Skeletal muscle cell (primary cell): Measurements from ENCODE around the gene SESN2.
A peak's percentile ranks its signal among the peaks of the same experiment; 100 is the strongest.

Experiments used
- DNase-seq: peaks from one replicate; pipeline ENCODE4 v3.0.0-alpha.2; 2010; ENCODE audit warnings: low read depth
- H3K4me3 ChIP-seq: 2 replicates; pipeline ENCODE4 v1.5.1; 2011; ENCODE audit warnings: low read depth, mild to moderate bottlenecking, control low read depth, low read length, moderate library complexity

The SESN2 gene

GRCh38 chr1:28259252-28259933 lies at the start of gene SESN2:
SESN2 (plus strand) TSS chr1:28259518; CDS start chr1:28259848, 330 bp downstream.
- peak within 1 kb of the TSS; percentile 97 for H3K4me3 ChIP-seq
- DNase-seq: peak; percentile 93

- DNase-seq: no peak
- no peak overlapping the region for H3K4me3 ChIP-seq
These were observed 49.6 kb upstream of the SESN2 start for GRCh38 chr1:28209700-28210099.

GRCh38 chr1:28213315-28213714 lies 46.0 kb upstream of the SESN2 start:
- no peak for DNase-seq
- no peak overlapping the region for H3K4me3 ChIP-seq

GRCh38 chr1:28229089-28229488 lies 30.2 kb upstream of the SESN2 start:
- no peak overlapping the region for H3K4me3 ChIP-seq
- no peak for DNase-seq

- no peak for DNase-seq
- no peak overlapping the region for H3K4me3 ChIP-seq
These were observed 29.3 kb upstream of the SESN2 start for GRCh38 chr1:28229996-28230395.

- DNase-seq: peak; percentile 69
- H3K4me3 ChIP-seq: peak within 1 kb of the TSS; percentile 99
These were observed 26.6 kb upstream of the SESN2 start, which contains the start of gene DNAJC8 for GRCh38 chr1:28232558-28233263. DNAJC8 (minus strand) TSS chr1:28233029; CDS start chr1:28232998, 31 bp downstream.

GRCh38 chr1:28233264-28233606 lies 26.1 kb upstream of the SESN2 start:
- no peak for DNase-seq
- H3K4me3 ChIP-seq: no peak overlapping the region

- H3K4me3 ChIP-seq: peak within 1 kb of the TSS; percentile 95
These were observed 23.3 kb upstream of the SESN2 start, which contains the start of gene ATP5IF1 for GRCh38 chr1:28235755-28236655. ATP5IF1 (plus strand) TSS chr1:28236124; CDS start chr1:28236184, 60 bp downstream.

GRCh38 chr1:28236656-28237322 lies 22.5 kb upstream of the SESN2 start:
- peak overlapping the region; percentile 95 for H3K4me3 ChIP-seq
- DNase-seq: no peak

More at GRCh38 chr1:28235755-28236655, 23.3 kb upstream of the SESN2 start, which contains the start of gene ATP5IF1:
- peak; percentile 91 for DNase-seq

GRCh38 chr1:28239004-28239403 lies 20.3 kb upstream of the SESN2 start:
- DNase-seq: no peak
- H3K4me3 ChIP-seq: no peak overlapping the region

- DNase-seq: no peak
- no peak overlapping the region for H3K4me3 ChIP-seq
These were observed 19.3 kb upstream of the SESN2 start for GRCh38 chr1:28240024-28240423.

GRCh38 chr1:28241638-28242241 lies 17.6 kb upstream of the SESN2 start:
- H3K4me3 ChIP-seq: no peak overlapping the region
- no peak for DNase-seq

GRCh38 chr1:28243685-28244311 lies 15.5 kb upstream of the SESN2 start:
- no peak for DNase-seq
- H3K4me3 ChIP-seq: no peak overlapping the region

- no peak overlapping the region for H3K4me3 ChIP-seq
- no peak for DNase-seq
These were observed 14.6 kb upstream of the SESN2 start for GRCh38 chr1:28244549-28245251.

GRCh38 chr1:28246427-28246832 lies 12.9 kb upstream of the SESN2 start:
- peak overlapping the region; percentile 60 for H3K4me3 ChIP-seq
- no peak for DNase-seq

- peak overlapping the region; percentile 25 for H3K4me3 ChIP-seq
- DNase-seq: no peak
These were observed 11.6 kb upstream of the SESN2 start for GRCh38 chr1:28247612-28248272.

GRCh38 chr1:28248273-28249012 lies 10.9 kb upstream of the SESN2 start:
- H3K4me3 ChIP-seq: peak overlapping the region; percentile 10
- DNase-seq: peak; percentile 51
